ENCODE data around the gene MAN1C1. TPM values are rescaled to one million over a fixed set of nuclear protein-coding genes. Genes with fewer than 3 reads are reported as not detected.

Gene MAN1C1
- total and polyA plus RNA-seq, 9 of the 15 experiments (the other 6 are each of a cell fraction or from before 2014, with no cell fraction given) = 0.04 to 0.44 (median 0.10) TPM; not detected in 3

DNA sequence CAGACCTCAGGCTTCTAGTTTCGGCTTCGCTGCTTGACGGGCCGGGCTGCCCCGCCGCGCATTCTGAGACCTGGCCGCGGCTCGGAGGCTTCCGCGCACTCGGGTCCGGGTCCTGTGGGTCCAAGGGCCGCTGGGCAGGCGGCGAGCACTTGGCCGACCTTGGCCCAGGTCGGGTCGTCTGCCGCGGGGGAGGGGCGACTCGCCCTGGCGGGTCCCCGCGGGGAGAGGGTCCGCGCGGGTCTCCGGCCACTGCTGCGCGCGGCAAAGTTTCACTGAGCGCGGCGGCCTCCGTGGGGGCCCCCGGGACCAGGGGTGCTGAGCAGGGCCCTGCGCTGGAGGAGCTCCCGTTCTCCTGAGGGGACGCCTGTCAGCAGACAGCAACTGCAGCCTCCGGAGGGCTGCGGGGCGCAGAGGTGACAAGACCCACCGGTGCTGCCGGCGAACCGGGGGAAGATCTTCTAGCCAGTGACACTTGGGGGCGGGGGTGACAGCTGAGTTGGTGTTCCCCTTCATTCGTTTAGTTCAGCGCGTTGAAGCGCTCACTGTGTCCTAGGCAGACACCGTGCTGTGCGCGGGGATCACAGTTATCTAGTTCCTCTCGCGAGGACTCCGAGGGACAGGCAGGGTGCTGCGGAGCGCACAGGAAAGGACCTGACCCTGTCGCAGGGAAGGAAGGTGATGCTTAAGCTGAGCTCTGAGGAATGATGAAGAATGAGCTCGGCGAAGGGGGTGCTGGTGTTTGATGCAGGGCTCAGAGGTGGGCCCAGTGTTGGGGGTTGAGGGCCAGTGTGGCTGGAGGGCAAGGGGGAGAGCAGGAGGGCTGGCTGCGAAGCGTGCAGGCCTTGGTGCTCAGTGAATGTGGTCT is 203.9 kb downstream of the MAN1C1 start:
- H3K27me3 ChIP-seq (ENCODE audit: control insufficient read depth in 2 of 2, insufficient read depth in 2 of 2, low read length in 2 of 2) = no peaks in the 10 kb centered on the region
- intact Hi-C loops (cut with micrococcal nuclease) = loop anchor here (5.0 to 10.0 kb wide), 2 partner anchors 67 to 174 kb away; partner anchors contain the start of gene PAFAH2
- H3K36me3 ChIP-seq (ENCODE audit: control insufficient read depth, insufficient read depth, low read length) = peaks cover 31% of the 10 kb centered on the region
- no peak for TF ChIP-seq ZNF444 (CRISPR knock-in tag; IDR thresholded peaks at IDR 0.05)
- no peak for TF ChIP-seq ZNF57 (CRISPR knock-in tag; IDR thresholded peaks at IDR 0.05)
- TF ChIP-seq SRSF1 (IDR thresholded peaks at IDR 0.05; ENCODE audit: low read depth, low read length) = 0 out of 2 replicates have a peak, but pooled peaks have one; percentile 21
- no peak for TF ChIP-seq MXD1 (CRISPR knock-in tag; IDR thresholded peaks at IDR 0.05; ENCODE audit: borderline replicate concordance, poor library complexity, severe bottlenecking)
- TF ChIP-seq BCLAF1 (IDR thresholded peaks at IDR 0.05; ENCODE audit: borderline replicate concordance in 1 of 2, control insufficient read depth in 1 of 2, low read depth in 2 of 2, low read length in 1 of 2) = no peak
- no peak for TF ChIP-seq CCAR2 (IDR thresholded peaks at IDR 0.05; ENCODE audit: low read depth, low read length)
- TF ChIP-seq ARHGAP35 (IDR thresholded peaks at IDR 0.05; ENCODE audit: partially characterized antibody) = peak; percentile 63
- TF ChIP-seq FOXA3 (CRISPR knock-in tag; conservative IDR thresholded peaks at IDR 0.05 in 1 of 2, IDR thresholded peaks at IDR 0.05 in 1 of 2) = no peak
- TF ChIP-seq TAF9B (IDR thresholded peaks at IDR 0.05; ENCODE audit: partially characterized antibody) = no peak
- TF ChIP-seq SNRNP70 (optimal IDR thresholded peaks at IDR 0.05; ENCODE audit: low read depth, low read length) = peak; percentile 20
- TF ChIP-seq OTX1 (CRISPR knock-in tag; IDR thresholded peaks at IDR 0.05) = peak; percentile 74; the same call in 1 of the 2 replicates
- TF ChIP-seq, protein P1, sequence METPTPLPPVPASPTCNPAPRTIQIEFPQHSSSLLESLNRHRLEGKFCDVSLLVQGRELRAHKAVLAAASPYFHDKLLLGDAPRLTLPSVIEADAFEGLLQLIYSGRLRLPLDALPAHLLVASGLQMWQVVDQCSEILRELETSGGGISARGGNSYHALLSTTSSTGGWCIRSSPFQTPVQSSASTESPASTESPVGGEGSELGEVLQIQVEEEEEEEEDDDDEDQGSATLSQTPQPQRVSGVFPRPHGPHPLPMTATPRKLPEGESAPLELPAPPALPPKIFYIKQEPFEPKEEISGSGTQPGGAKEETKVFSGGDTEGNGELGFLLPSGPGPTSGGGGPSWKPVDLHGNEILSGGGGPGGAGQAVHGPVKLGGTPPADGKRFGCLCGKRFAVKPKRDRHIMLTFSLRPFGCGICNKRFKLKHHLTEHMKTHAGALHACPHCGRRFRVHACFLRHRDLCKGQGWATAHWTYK (CRISPR knock-in tag; IDR thresholded peaks at IDR 0.05) = no peak; the same call in 1 of the 2 replicates
- no peak for TF ChIP-seq NR2F6 (CRISPR knock-in tag; IDR thresholded peaks at IDR 0.05)
- no peak for TF ChIP-seq ZNF121 (CRISPR knock-in tag; conservative IDR thresholded peaks at IDR 0.05)
- no peak; the same call in 1 of the 2 replicates for TF ChIP-seq ZNF143 (CRISPR knock-in tag; IDR thresholded peaks at IDR 0.05)

More for the DNA sequence above, 203.9 kb downstream of the MAN1C1 start:
- DNase-seq (ENCODE audit: extremely low read depth in 1 of 4, low spot score in 3 of 4) (peak; percentile 78 to 89 (median 83)), FAIRE-seq (peak; percentile 87), ATAC-seq (peak; percentile 82)
- Histone ChIP-seq H3K9me1 (ENCODE audit: control insufficient read depth, insufficient read depth, low read length) (no peaks in the 10 kb centered on the region), H3K4me2 (ENCODE audit: insufficient read depth, low read length) (peak overlapping the region; percentile 89), H3K9me3 (replicated peaks; ENCODE audit: control insufficient read depth, insufficient read depth, low read depth, low read length) (no peaks in the 10 kb centered on the region), H3K4me3 (peak overlapping the region; percentile 67), H2AFZ (ENCODE audit: low read depth, low read length) (peak overlapping the region; percentile 90), H3K4me1 (replicated peaks in 1 of 2; ENCODE audit: control insufficient read depth in 2 of 2, insufficient read depth in 2 of 2, low read length in 2 of 2) (peaks cover 37 to 58% of the 10 kb centered on the region in 2 experiments), H3K79me2 (ENCODE audit: control insufficient read depth, insufficient read depth, low read length) (peaks cover 64% of the 10 kb centered on the region), H3K9ac (ENCODE audit: insufficient read depth in 1 of 2, low read depth in 2 of 2, low read length in 2 of 2) (peak overlapping the region; percentile 92 to 99), H3K27ac (ENCODE audit: extremely low read depth, low read depth, low read length) (peak overlapping the region; percentile 91), H4K20me1 (replicated peaks; ENCODE audit: control insufficient read depth, insufficient read depth, low read length) (peaks cover 16% of the 10 kb centered on the region)
- in situ Hi-C loops (cut with MboI) = loop anchor here (5.0 kb wide), 1 partner anchor 72 kb away; no protein-coding TSS in a partner anchor
- under 1% methylated on average over 64 of the region's 67 CpGs for WGBS (ENCODE audit: insufficient coverage, low coverage, missing lambda C conversion rate)
- CTCF ChIA-PET (ENCODE audit: low intra/inter-chr PET ratio) = no interaction called here
- BruUV-seq (replicated peaks) = no TSS peak
- POLR2A ChIA-PET = interaction anchor here (0.6 to 6.2 kb wide), 13 partner anchors 10 to 354 kb away, joined by 3 to 56 read pairs (median 4); no protein-coding TSS in a partner anchor
